ENCODE data around the gene ATOSB. TPM values are rescaled to one million over a fixed set of nuclear protein-coding genes. Genes with fewer than 3 reads are reported as not detected.

Gene ATOSB
- total RNA-seq, 1 experiment from 2014 or later, result 10.2 TPM

GRCh38 chr9:35078066-35078465 lies 37.6 kb downstream of the ATOSB start (continued):
- no peak for TF ChIP-seq ELF1 (IDR thresholded peaks at IDR 0.05; ENCODE audit: borderline replicate concordance, low read depth)
- no peak for TF ChIP-seq ZFX (IDR thresholded peaks at IDR 0.05)
- TF ChIP-seq CEBPB (IDR thresholded peaks at IDR 0.05; ENCODE audit: low read depth), result no peak

- no peak for DNase-seq (ENCODE audit: low read depth, low spot score)
- RAD21 ChIA-PET (ENCODE audit: low non-redundant PET in 1 of 2, low total read pairs in 2 of 2, uncharacterized antibody in 2 of 2, unreplicated experiment in 2 of 2), result no interaction called here
- no peak overlapping the region for H3K4me3 ChIP-seq (replicated peaks in 1 of 2; ENCODE audit: low read depth in 1 of 2, low read length in 2 of 2)
- H2AFZ ChIP-seq (ENCODE audit: low read depth, low read length, poor library complexity, severe bottlenecking), result no peak overlapping the region
- H3K36me3 ChIP-seq (ENCODE audit: control insufficient read depth in 1 of 2, insufficient read depth in 2 of 2, low read length in 2 of 2), result peaks cover 2 to 34% of the 10 kb centered on the region in 2 experiments; a peak in 2 of 4 replicates
- H3K79me2 ChIP-seq (ENCODE audit: insufficient read depth, low read length), result peaks cover 40% of the 10 kb centered on the region
- peaks cover 16 to 31% of the 10 kb centered on the region in 2 experiments for H3K4me1 ChIP-seq (ENCODE audit: control insufficient read depth in 1 of 2, insufficient read depth in 2 of 2, low read length in 2 of 2)
- intact Hi-C loops (cut with micrococcal nuclease), result no loop called here
- TF ChIP-seq JUND (IDR thresholded peaks at IDR 0.05) (no peak), POLR2A (IDR thresholded peaks at IDR 0.05; ENCODE audit: borderline replicate concordance, extremely low read depth, insufficient read depth, insufficient read length) (no peak), FOSL1 (IDR thresholded peaks at IDR 0.05; ENCODE audit: low read depth) (no peak), TCF7L2 (IDR thresholded peaks at IDR 0.05; ENCODE audit: borderline replicate concordance, extremely low read depth, insufficient read depth, insufficient read length) (no peak), ZNF274 (IDR thresholded peaks at IDR 0.05; ENCODE audit: low read depth, low read length) (no peak), POLR2AphosphoS5 (IDR thresholded peaks at IDR 0.05; ENCODE audit: low read depth, low read length) (no peak), ATF3 (IDR thresholded peaks at IDR 0.05) (no peak), ZFX (IDR thresholded peaks at IDR 0.05) (no peak), EGR1 (IDR thresholded peaks at IDR 0.05; ENCODE audit: low read depth) (no peak), SP1 (IDR thresholded peaks at IDR 0.05; ENCODE audit: low read depth) (no peak), ELF1 (IDR thresholded peaks at IDR 0.05; ENCODE audit: borderline replicate concordance, low read depth) (no peak), EZH2phosphoT487 (IDR thresholded peaks at IDR 0.05; ENCODE audit: borderline replicate concordance) (no peak)
- no peaks in the 10 kb centered on the region for H3K9me2 ChIP-seq (ENCODE audit: insufficient read depth)
- H3K4me2 ChIP-seq (ENCODE audit: low read length), result no peak overlapping the region
- H3K27ac ChIP-seq (ENCODE audit: low read depth, low read length), result no peak overlapping the region
- no peaks in the 10 kb centered on the region for H3K27me3 ChIP-seq (ENCODE audit: insufficient read depth, low read length)
- no peaks in the 10 kb centered on the region for H3K9me3 ChIP-seq (ENCODE audit: control insufficient read depth in 1 of 2, insufficient read depth in 1 of 2, low read depth in 1 of 2, low read length in 2 of 2)
- no peak for ATAC-seq
- POLR2A ChIA-PET, result interaction anchor here (1.1 kb wide), 1 partner anchor 20 kb away, joined by 3 read pairs; no protein-coding TSS in a partner anchor
- BruUV-seq (replicated peaks), result no TSS peak
- CTCF ChIA-PET, result no interaction called here
- H3K9ac ChIP-seq (ENCODE audit: low read length), result no peak overlapping the region
- H4K20me1 ChIP-seq (ENCODE audit: insufficient read depth), result no peaks in the 10 kb centered on the region
Observed at GRCh38 chr9:35076848-35077247, 38.8 kb downstream of the ATOSB start.

Measured in HCT116 (cell line).